Measurements from ENCODE around the gene ZNF576.
"Not testable (repeated sequence)": the region's sequence is repeated elsewhere in the genome, so short reads cannot be mapped to it uniquely, and the experiment has no call there.

Gene ZNF576

GRCh38 chr19:43639519-43640423, 43.4 kb downstream of the ZNF576 start, which contains the start of gene CADM4:
Gene CADM4, minus strand, starts transcription at chr19:43639850. Its CDS starts 60 bp downstream, at chr19:43639790.
- H3K27ac ChIP-seq (ENCODE audit: low read depth, low read length): peak within 1 kb of the TSS; percentile 27
- H3K4me3 ChIP-seq (ENCODE audit: low read length): peak within 1 kb of the TSS; percentile 74
- peaks cover 7% of the 10 kb centered on the region for H3K4me1 ChIP-seq (ENCODE audit: control insufficient read depth, insufficient read depth, low read length)
- H3K27me3 ChIP-seq (ENCODE audit: control insufficient read depth, insufficient read depth, low read length): peaks cover 11% of the 10 kb centered on the region
- no peaks in the 10 kb centered on the region for H3K36me3 ChIP-seq (ENCODE audit: control insufficient read depth, insufficient read depth, low read length)
- peak within 1 kb of the TSS; percentile 5 for H3K9ac ChIP-seq (ENCODE audit: low read length)

GRCh38 chr19:43640424-43640757, 44.0 kb downstream of the ZNF576 start:
- peaks cover 7% of the 10 kb centered on the region for H3K4me1 ChIP-seq (ENCODE audit: control insufficient read depth, insufficient read depth, low read length)
- H3K27ac ChIP-seq (ENCODE audit: low read depth, low read length): no peak overlapping the region
- peaks cover 11% of the 10 kb centered on the region for H3K27me3 ChIP-seq (ENCODE audit: control insufficient read depth, insufficient read depth, low read length)
- peak overlapping the region; percentile 74 for H3K4me3 ChIP-seq (ENCODE audit: low read length)
- no peaks in the 10 kb centered on the region for H3K36me3 ChIP-seq (ENCODE audit: control insufficient read depth, insufficient read depth, low read length)
- H3K9ac ChIP-seq (ENCODE audit: low read length): no peak overlapping the region

- Histone ChIP-seq H3K9ac (ENCODE audit: low read length) (no peak overlapping the region), H3K36me3 (ENCODE audit: control insufficient read depth, insufficient read depth, low read length) (no peaks in the 10 kb centered on the region), H3K27me3 (ENCODE audit: control insufficient read depth, insufficient read depth, low read length) (peaks cover 8% of the 10 kb centered on the region), H3K4me1 (ENCODE audit: control insufficient read depth, insufficient read depth, low read length) (peaks cover 7% of the 10 kb centered on the region), H3K4me3 (ENCODE audit: low read length) (no peak overlapping the region), H3K27ac (ENCODE audit: low read depth, low read length) (no peak overlapping the region)
Measured at GRCh38 chr19:43641333-43641732, 44.9 kb downstream of the ZNF576 start.

- no peaks in the 10 kb centered on the region for H3K36me3 ChIP-seq (ENCODE audit: control insufficient read depth, insufficient read depth, low read length)
- H3K4me3 ChIP-seq (ENCODE audit: low read length): no peak overlapping the region
- H3K4me1 ChIP-seq (ENCODE audit: control insufficient read depth, insufficient read depth, low read length): peaks cover 7% of the 10 kb centered on the region
- H3K27ac ChIP-seq (ENCODE audit: low read depth, low read length): no peak overlapping the region
- peaks cover 8% of the 10 kb centered on the region for H3K27me3 ChIP-seq (ENCODE audit: control insufficient read depth, insufficient read depth, low read length)
- no peak overlapping the region for H3K9ac ChIP-seq (ENCODE audit: low read length)
Measured at GRCh38 chr19:43642531-43642930, 46.1 kb downstream of the ZNF576 start.

- H3K27me3 ChIP-seq (ENCODE audit: control insufficient read depth, insufficient read depth, low read length): peaks cover 8% of the 10 kb centered on the region
- no peaks in the 10 kb centered on the region for H3K36me3 ChIP-seq (ENCODE audit: control insufficient read depth, insufficient read depth, low read length)
- no peak overlapping the region for H3K4me3 ChIP-seq (ENCODE audit: low read length)
- no peak overlapping the region for H3K9ac ChIP-seq (ENCODE audit: low read length)
- no peak overlapping the region for H3K27ac ChIP-seq (ENCODE audit: low read depth, low read length)
- H3K4me1 ChIP-seq (ENCODE audit: control insufficient read depth, insufficient read depth, low read length): peaks cover 7% of the 10 kb centered on the region
Measured at GRCh38 chr19:43643326-43643725, 46.9 kb downstream of the ZNF576 start.

GRCh38 chr19:43644181-43644580, 47.8 kb downstream of the ZNF576 start:
- Histone ChIP-seq H3K9ac (ENCODE audit: low read length) (no peak overlapping the region), H3K27ac (ENCODE audit: low read depth, low read length) (no peak overlapping the region), H3K4me1 (ENCODE audit: control insufficient read depth, insufficient read depth, low read length) (peaks cover 7% of the 10 kb centered on the region), H3K4me3 (ENCODE audit: low read length) (no peak overlapping the region), H3K36me3 (ENCODE audit: control insufficient read depth, insufficient read depth, low read length) (no peaks in the 10 kb centered on the region), H3K27me3 (ENCODE audit: control insufficient read depth, insufficient read depth, low read length) (peaks cover under 1% of the 10 kb centered on the region)

- H3K4me1 ChIP-seq (ENCODE audit: control insufficient read depth, insufficient read depth, low read length): no peaks in the 10 kb centered on the region
- no peak overlapping the region for H3K9ac ChIP-seq (ENCODE audit: low read length)
- no peak overlapping the region for H3K27ac ChIP-seq (ENCODE audit: low read depth, low read length)
- H3K27me3 ChIP-seq (ENCODE audit: control insufficient read depth, insufficient read depth, low read length): no peaks in the 10 kb centered on the region
- no peaks in the 10 kb centered on the region for H3K36me3 ChIP-seq (ENCODE audit: control insufficient read depth, insufficient read depth, low read length)
- no peak overlapping the region for H3K4me3 ChIP-seq (ENCODE audit: low read length)
Measured at GRCh38 chr19:43648633-43649032, 52.2 kb downstream of the ZNF576 start.

- Histone ChIP-seq H3K4me1 (ENCODE audit: control insufficient read depth, insufficient read depth, low read length) (no peaks in the 10 kb centered on the region), H3K9ac (ENCODE audit: low read length) (no peak overlapping the region), H3K27me3 (ENCODE audit: control insufficient read depth, insufficient read depth, low read length) (no peaks in the 10 kb centered on the region), H3K4me3 (ENCODE audit: low read length) (no peak overlapping the region), H3K27ac (ENCODE audit: low read depth, low read length) (no peak overlapping the region), H3K36me3 (ENCODE audit: control insufficient read depth, insufficient read depth, low read length) (no peaks in the 10 kb centered on the region)
Measured at GRCh38 chr19:43649514-43649913, 53.1 kb downstream of the ZNF576 start.

GRCh38 chr19:43650276-43650675, 53.9 kb downstream of the ZNF576 start:
- H3K27ac ChIP-seq (ENCODE audit: low read depth, low read length); H3K27me3 ChIP-seq (ENCODE audit: control insufficient read depth, insufficient read depth, low read length); H3K36me3 ChIP-seq (ENCODE audit: control insufficient read depth, insufficient read depth, low read length); H3K4me3 ChIP-seq (ENCODE audit: low read length); H3K4me1 ChIP-seq (ENCODE audit: control insufficient read depth, insufficient read depth, low read length); H3K9ac ChIP-seq (ENCODE audit: low read length): not testable (repeated sequence)

Measured in rectal smooth muscle tissue (tissue), 1 donor.